T-helper 22 cell (primary cell): Measurements from ENCODE around the gene PDX1.

ENCODE experiments used
- DNase-seq: peaks from one replicate; pipeline ENCODE4 v3.0.0-alpha.2; 2020; ENCODE audit warnings: low read depth

PDX1 gene

GRCh38 chr13:27922883-27923612 is 3.2 kb downstream of the PDX1 start:
- DNase-seq, result no peak

GRCh38 chr13:27923794-27924528 is 4.2 kb downstream of the PDX1 start:
- DNase-seq, result no peak

- DNase-seq, result no peak
These were observed 4.8 kb downstream of the PDX1 start for GRCh38 chr13:27924529-27925141.

- DNase-seq, result no peak
These were observed 5.6 kb downstream of the PDX1 start for GRCh38 chr13:27925220-27925991.

GRCh38 chr13:27926644-27927434 is 7.0 kb downstream of the PDX1 start:
- DNase-seq, result no peak

GRCh38 chr13:27927444-27928352 is 7.9 kb downstream of the PDX1 start:
- DNase-seq, result no peak

GRCh38 chr13:27928353-27928804 is 8.6 kb downstream of the PDX1 start:
- DNase-seq, result no peak

- no peak for DNase-seq
These were observed 9.3 kb downstream of the PDX1 start for GRCh38 chr13:27928805-27929753.

- no peak for DNase-seq
These were observed 10.1 kb downstream of the PDX1 start for GRCh38 chr13:27929868-27930267.

GRCh38 chr13:27933118-27933517 is 13.3 kb downstream of the PDX1 start:
- no peak for DNase-seq

- DNase-seq, result no peak
These were observed 14.0 kb downstream of the PDX1 start for GRCh38 chr13:27933580-27934328.

GRCh38 chr13:27942972-27943371 is 23.2 kb downstream of the PDX1 start:
- DNase-seq, result no peak

GRCh38 chr13:27952876-27953675 is 33.3 kb downstream of the PDX1 start:
- no peak for DNase-seq

- no peak for DNase-seq
These were observed 34.0 kb downstream of the PDX1 start for GRCh38 chr13:27953676-27954405.

GRCh38 chr13:27954406-27954851 is 34.6 kb downstream of the PDX1 start:
- DNase-seq, result no peak

GRCh38 chr13:27955014-27955591 is 35.3 kb downstream of the PDX1 start:
- DNase-seq, result no peak
